Stimulated activated CD8-positive, alpha-beta memory T cell treated with anti-CD3 and anti-CD28 coated beads, Interleukin-4, amount 100 ng/mL, for 48 hours (primary cell): ENCODE results near the gene RNF135.
"Not testable (repeated sequence)": the region's sequence is repeated elsewhere in the genome, so short reads cannot be mapped to it uniquely, and the experiment has no call there.

Source experiments
- DNase-seq: peaks from one replicate; pipeline ENCODE4 v3.0.0-alpha.2; 2020

RNF135 gene

DNA sequence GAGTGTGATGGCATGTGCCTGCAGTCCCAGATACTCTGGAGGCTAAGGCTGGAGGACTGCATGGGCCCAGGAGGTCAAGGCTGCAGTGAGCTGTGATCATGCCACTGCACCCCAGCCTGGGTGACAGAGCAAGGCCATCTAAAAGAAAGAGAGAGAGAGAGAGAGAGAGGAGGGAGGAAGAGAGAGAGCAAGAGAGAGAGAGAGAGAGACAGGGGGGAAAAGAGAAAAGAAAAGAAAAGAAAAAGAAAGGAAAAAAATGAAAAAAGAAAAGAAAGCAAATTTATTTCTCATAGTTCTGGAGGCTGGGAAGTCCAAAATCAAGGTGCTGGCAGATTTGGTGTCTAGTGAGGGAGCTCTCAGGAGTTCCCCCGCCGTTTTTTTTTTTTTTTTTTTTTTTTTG, 33.3 kb downstream of the RNF135 start:
- DNase-seq = no peak

DNA sequence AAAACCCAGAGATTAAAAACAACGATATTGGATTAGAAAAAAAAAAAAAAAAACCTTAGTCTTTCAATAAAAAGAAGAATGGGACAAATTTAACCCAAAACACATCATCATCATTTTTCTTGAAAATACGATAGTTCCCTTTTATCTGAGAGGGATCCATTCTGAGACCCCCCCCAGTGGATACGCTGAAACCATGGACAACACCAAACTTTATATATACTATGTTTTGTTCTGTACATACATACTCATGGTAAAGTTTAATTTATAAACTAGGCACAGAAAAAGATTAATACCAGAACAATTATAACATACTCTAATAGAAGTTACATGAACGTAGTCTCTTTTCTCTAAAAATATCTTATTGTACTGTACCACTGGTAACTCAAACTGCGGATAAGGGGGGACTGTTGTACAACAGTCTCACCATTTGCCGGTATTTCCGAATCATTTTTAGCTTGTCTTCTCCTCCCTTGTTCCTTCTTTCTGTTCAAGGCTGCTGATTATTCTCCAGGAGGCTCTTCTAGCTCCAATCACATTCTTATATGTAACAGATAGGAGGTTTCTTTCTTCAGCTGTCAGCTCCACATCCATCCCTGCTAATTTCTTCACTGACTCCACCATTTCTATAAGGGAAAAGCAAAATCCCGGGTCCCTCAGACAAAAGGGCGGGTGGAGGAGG, 37.0 kb downstream of the RNF135 start:
- DNase-seq = no peak

DNA sequence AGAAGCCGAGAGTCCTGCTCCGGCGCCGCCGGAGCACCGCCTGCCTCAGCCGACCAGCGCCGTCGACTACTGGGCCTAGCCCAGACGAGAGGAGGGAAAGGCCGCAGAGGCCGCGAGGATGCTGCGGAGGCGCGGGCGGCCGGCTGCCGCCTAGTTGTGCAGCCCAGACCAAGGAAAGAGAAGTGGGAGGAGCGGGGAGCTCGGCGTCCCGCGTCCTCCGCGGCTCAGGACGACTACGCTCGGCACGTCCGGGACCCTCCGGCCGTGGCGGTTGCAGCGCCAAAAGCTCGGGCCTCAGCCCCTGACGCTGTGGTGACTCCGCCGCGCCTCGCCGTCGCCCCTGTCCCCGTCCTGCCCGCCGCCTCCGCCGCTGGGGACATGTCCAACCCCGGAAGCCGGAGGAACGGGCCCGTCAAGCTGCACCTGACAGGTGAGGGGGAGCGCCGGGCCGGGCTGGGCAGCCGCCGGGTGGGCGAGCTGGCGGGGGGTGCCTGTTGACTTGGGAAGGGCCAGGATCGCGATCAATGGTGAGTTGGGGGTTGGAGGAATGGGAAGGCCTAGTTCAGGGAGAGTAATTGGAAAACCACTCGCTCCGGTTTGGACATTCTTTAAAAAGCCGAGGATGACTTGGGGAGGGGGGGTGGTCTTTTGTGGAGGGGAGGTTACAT, 37.7 kb downstream of the RNF135 start:
- peak; percentile 65 for DNase-seq

DNA sequence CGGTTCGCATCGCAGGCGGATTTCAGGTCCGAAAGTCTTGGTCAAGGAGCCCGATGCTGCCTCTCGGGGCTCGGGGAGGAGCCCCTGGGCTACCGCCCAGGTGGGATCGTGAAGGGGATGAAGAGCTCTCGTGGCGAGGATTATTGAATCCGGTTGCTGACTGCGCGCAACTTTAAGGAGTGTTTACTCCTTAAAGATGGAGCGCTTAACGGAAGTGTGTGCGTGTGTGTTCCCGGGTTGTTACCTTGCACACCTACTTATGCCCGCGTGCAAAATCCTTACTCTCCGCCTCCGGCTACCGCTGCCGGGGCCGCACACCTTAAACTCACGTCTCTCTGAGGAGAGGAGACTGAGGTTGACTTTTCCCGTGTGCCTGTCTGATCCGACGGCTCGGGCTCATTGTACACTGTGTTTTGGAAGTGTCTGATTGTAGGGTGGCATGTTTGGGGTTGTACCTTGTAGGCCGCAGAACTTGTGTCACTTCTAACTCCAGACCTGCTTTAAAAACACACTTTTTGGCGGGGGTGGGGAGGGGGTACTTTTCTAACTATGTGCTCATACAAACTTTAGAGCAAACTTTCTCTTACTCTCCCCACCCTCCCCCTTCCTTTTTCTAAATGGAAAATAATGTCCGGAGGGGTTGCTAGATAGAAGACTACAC, 38.3 kb downstream of the RNF135 start:
- DNase-seq = peak; percentile 37

DNA sequence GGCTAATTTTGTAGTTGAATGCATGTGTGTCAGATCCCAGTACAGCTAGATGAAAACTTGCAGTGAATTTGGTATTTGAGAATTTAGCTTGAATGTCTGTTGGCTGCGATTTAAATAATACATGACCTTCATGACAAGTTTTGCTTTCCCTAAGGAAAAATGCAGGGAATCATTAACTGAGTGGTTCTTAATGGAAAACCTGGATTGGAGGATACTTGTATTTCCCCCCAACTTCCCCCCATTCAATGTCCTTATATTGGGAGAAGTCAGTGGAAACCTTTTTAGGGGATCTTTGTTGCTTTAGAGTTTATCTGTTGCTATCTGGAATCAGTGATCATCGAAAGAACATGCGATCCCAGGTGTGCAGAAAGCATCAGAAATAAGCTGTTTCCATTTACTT, 39.2 kb downstream of the RNF135 start:
- not testable (repeated sequence) for DNase-seq

DNA sequence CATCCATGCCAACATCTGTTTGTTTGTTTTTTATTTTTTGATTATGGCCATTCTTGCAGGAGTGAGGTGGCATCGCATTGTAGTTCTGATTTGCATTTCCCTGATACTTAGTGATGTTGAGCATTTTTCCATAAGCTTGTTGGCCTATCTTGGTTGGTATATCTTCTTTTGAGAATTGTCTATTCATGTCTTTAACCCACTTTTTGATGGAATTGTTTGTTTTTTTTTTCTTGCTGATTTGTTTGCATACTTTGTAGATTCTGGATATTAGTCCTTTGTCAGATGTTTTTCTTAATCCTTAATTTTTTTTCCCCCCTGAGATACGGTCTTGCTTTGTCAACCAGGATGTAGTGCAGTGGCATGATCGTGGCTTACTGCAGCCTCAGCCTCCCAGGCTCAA, 43.0 kb downstream of the RNF135 start:
- DNase-seq = no peak

DNA sequence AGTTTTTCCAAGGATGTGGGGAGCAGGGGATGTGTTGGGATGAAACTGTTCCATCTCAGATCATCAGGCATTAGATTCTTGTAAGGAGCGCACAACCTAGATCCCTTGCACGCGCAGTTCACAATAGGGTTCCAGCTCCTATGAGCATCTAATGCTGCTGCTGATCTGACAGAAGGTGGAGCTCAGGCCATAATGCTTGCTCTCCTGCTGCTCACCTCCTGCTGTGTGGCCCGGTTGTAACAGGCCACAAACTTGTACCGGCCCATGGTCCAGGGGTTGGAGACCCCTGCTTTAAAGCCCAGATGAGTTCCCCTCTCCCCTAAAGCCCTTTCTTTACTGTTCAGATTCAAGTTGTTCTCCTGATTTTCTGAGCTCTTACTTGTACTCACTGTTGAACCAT, 44.8 kb downstream of the RNF135 start:
- DNase-seq = no peak

DNA sequence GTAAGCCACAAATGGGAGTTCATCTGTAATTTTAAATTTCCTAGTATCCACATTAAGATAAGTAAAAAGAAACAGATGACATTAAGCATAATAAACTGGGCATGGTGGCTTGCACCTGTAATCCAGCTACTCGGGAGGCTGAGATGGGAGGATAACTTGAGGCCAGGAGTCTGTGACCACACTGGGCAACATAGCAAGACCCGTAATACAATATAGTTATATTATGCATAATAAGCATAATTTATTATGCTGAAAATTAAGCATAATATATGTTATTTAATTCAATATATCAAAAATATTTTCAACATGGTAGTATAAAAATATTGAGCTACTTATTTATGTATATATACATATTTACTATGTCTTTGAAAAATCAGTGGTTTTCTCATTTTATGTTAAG, 48.2 kb downstream of the RNF135 start:
- no peak for DNase-seq

DNA sequence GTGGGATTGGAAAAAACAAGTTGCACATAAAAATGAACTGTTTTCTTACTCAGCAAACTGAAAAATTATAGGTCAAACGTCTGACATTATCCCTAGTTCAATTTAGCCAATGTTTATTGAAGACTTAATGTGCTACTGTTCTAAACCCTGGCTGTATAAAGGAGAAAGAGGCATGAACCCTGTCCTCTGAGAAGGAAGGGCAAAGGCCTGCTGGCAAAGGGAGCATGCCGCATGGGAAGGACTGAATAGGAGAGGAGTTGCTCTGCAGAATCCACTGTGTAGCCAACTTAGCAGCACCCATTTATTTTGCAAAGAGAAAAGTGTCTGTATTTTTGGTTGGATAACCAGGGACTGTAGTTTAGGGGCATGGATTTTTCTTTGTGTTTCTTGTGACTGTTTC, 52.3 kb downstream of the RNF135 start:
- not testable (repeated sequence) for DNase-seq

DNA sequence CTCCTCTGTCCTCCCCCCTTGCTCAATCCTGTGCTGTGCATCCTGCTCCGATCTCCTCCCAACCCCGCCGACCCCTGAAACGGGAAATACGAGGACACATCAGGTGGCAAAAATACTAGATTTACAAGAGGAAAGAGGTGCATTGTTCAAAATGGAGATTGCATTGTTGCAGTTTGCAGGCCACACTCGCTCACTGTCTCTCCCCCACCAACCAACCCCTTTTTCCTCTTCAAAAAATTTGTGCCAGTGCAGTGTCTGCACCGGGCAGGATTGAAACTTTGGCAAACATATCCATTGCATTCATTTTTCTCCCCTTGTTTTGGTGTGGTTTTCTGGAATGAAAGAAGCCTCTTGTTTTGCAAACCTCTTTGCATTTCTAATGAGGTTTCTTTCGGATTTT, 61.0 kb downstream of the RNF135 start:
- DNase-seq = no peak

DNA sequence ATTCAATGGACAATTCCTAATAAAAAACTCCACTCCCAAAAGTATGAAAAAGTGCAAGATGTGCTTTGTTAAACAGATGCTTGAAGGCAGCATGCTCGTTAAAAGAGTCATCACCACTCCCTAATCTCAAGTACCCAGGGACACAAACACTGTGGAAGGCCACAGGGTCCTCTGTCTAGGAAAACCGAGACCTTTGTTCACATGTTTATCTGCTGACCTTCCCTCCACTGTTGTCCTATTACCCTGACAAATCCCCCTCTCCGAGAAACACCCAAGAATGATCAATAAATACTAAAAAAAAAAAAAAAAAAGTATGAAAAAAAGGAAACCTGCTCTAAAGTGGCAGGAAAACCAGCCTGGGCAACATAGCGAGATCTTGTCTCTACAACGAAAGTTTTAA, 64.8 kb downstream of the RNF135 start:
- not testable (repeated sequence) for DNase-seq

DNA sequence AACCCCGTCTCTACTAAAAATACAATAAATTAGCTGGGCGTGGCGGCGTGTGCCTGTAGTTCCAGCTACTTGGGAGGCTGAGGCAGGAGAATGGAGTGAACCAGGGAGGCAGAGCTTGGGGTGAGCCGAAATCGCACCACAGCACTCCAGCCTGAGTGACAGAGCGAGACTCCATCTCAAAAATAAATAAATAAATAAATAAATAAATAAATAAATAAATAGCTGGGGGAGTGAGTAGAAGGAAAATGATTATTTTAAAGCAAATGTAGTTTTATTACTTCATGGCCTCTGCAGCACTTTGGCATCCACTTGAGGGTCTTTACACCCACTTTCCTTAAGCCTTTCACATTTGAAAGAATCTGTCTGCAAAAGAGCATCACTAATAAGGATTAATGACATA, 70.0 kb downstream of the RNF135 start:
- DNase-seq = not testable (repeated sequence)

DNA sequence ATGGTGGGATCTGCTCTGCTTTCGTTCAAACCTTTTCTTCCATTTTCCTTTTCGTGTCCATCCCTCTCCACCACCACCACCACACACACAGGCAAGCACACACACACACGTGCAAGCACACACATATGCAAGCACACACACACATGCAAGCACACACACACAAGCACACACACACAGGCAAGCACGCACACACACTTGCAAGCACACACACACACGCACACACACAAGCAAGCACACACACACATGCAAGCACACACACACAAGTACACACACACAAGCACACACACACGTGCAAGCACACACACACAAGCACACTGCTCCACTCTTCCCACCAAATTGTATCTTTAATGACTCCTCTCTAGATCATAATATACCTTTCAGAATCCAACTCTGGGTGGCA, 71.5 kb downstream of the RNF135 start:
- not testable (repeated sequence) for DNase-seq

DNA sequence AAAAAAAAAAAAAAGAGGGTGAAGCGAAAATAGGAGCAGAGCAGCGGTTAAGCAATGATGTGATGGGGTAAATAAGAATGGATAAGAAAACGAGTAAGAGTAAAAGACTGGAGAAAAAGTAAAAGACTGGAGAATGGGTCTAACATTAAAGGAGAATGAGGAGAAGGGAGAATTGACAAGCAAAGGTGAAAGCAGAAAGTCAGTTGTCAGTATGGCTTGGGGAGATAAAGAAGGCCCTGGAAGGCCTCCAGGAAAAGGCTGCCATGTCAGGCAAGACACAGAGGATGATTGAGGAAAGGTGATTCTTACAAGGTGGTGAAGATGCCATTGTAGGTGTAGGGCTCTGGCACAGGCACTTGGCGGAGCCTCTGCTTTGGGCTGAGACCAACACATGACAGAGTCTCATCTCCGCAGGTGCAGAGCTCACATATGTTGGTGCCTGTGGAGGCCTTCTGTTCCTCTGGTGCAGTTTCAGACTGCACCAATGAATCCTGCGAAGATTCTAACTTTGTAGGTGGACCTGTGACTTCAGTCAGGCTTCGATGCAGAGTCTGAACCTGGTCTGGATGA, 76.1 kb downstream of the RNF135 start:
- not testable (repeated sequence) for DNase-seq

DNA sequence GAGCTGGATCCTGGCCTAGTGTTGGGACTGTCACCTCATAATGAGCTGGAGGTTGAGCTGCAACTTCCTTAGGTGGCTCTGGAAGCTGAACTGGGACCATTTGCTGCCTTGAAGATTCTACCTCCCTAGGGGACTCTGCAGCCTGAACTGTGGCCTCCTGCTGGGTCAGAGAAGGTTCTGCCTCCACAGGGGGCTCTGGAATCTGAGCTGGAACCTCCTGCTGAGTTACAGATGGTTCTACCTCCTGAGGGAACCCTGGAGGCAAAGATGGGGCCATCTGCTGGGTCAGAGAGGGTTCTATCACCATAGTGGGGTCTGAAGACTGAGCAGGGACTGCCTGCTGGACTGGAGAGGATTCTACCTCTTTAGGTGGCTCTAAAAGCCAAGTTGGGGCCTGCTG, 77.3 kb downstream of the RNF135 start:
- no peak for DNase-seq

DNA sequence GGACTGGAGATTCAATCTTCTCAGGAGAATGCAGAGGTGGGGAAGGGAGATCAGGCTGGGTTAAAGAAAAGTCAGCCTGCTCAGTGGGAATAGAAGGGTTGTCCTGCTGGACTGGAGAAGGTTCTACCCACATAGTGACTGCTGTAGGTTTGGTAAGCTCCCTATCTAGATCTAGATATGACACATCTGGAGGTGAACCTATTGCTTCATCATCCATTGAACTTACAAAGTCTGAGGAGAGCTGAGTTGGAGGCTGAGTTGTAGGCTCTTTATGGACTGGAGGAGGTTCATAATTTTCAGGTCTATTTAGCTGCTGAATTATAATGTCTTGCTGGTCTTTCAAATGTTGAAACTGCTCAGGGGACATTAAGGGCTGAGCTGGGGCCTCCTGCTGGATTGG, 77.9 kb downstream of the RNF135 start:
- DNase-seq = no peak
